Measurements from ENCODE around the gene ATP1A4.
"Not testable (repeated sequence)": the region's sequence is repeated elsewhere in the genome, so short reads cannot be mapped to it uniquely, and the experiment has no call there.

ATP1A4 gene

DNA sequence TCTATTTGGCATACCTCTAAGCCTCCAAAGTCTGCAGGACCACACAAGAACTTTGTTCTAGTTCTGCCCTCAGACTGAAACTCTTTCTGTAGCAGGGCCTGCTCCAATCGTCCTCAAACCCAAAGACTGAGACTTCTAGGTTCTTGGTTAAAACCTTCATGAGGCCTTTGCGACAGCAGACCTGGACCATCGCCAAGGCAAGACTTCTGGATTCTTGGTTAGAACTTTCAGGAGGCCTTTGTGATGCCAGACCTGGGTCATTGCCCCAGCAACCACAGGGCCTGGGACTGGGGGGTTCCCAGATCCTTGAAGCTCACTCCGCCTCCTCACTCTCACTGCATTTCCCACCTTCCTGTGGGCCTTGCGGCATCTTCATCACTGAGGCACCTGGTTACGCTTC, at the start of gene ATP1A4:
TSS of gene ATP1A4 (plus strand) at position 301 of the 400 bp plus-strand sequence. CDS start 438 bp downstream, outside the sequence.
- no peak for DNase-seq

DNA sequence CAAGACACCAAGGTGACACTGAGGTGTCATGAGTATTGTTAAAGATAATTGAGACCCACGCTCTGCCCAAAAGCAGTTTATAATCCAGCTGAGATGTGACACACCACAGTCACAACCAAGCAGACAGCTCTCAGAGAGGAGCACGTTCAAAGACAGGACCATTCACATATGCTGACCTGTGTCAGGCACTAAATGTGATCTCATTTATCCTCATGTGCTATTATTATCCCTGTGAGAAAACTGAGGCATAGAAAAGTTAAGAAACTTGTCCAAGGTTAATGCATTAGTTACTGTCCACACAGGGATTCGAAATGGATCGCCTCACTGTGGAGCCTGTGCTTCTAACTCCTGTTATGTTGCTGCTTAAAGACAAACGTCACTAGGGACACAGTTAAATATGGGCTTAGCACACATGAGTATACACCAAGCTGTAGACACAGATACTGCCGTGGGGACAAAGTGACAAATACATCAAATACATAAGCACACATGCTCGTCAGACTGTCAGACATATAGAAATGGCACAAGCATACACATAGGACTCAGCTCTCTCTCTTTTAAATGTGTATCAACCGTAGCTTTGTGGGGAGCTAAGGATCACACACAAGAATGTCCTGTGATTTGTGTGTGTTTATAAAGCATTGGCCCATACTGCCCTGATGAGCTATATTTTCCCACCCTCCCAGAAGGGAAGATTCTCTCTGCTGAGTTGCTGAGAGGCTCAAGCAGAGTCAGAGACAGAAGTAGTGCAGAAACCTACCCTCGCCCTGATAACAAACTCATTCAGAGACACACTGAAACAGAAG, 49.5 kb upstream of the ATP1A4 start:
- DNase-seq = no peak

DNA sequence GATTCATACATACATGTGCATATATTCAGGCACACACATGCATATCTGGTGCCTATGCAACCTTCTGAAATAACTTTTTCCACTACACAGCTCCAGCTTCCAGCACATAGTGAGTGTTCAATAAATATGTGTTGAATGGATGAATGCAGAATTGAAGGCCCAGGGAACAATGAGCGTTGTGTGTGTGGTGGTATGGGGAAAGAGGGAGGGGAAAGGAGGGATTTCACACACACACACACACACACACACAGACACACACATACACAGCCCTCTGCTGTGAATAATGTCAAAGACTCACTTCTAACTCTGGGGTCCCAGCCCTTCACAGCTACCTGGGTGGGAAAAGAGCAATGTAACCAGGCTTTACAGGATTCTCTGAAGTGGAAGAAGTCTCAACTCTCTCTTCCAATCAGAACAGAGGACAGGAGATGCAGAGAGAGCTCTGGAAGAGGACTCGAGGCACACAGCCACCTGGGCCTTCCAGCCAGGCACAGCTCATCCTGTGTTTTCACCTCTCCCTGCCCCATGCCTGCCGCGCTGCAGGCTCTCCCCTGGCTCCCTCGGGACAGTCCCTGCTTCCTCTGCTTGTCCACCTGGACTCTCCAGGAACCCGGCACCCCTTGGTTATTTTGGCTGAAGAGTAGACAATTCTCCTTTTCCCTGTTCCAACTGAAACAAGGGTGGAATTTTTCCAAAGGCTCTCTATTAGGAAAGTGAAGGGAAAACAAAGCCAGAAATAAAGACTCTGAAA, 47.6 kb upstream of the ATP1A4 start:
- DNase-seq = no peak

DNA sequence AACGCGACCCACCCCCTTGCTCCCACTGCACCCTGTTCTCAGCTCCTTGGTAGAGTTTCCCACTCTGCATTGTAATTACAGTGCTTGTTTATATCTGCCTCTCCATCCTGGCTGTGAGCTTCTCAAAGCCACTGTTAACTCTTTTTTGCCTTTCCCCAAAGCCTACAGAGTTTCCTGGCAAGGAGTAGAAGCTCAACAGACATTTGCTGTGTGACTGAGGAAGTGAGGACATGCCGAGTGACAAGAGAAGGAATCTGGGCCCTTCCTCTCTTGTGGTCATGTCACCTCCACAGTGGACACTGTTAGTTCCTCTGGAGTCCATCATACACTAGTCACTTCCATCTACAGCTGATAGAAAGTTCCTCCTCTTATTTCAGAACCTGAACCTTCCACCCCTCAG, 46.9 kb upstream of the ATP1A4 start:
- no peak for DNase-seq

GRCh38 chr1:160105155-160105554, 46.2 kb upstream of the ATP1A4 start:
- no peak for DNase-seq

GRCh38 chr1:160107512-160107911, 43.9 kb upstream of the ATP1A4 start:
- no peak for DNase-seq

DNA sequence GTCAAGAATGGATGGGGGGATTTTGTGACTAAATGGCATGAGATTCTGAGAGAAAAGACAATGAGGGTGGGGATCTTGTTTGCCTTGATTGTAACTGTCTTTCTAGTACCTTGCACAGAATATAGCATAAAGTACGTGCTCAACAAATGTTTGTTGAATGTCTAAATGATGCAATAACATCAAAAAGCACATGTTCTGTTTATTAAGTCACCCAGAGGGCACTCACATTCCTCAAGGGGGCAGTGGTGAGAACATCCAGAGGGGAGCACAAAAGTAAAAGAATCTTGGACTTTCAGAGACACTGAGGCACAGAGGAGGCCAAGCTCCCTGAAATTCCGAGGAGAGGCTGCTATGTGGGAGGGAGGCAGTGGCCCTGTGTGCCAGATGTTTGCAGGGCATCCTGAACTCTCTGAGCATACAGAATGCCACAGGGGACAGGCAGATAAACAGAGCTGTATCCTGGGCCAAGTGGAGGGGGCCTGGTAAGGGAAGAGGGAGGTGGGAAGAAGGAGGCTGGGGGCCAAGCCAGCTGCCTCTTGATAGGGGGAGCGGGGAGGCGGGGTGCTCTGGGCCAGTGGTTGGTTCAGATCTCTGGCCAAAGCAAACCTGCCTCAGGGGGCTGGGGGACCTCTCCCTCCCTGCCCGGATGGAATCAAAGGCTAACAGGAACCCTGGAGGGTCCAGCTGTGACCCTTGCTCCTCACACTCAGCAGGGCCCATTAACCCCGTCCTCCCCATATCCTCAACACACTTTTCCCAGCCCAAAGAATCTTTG, 42.3 kb upstream of the ATP1A4 start:
- no peak for DNase-seq

- DNase-seq = no peak
These were observed 41.7 kb upstream of the ATP1A4 start for GRCh38 chr1:160109686-160110085.

DNA sequence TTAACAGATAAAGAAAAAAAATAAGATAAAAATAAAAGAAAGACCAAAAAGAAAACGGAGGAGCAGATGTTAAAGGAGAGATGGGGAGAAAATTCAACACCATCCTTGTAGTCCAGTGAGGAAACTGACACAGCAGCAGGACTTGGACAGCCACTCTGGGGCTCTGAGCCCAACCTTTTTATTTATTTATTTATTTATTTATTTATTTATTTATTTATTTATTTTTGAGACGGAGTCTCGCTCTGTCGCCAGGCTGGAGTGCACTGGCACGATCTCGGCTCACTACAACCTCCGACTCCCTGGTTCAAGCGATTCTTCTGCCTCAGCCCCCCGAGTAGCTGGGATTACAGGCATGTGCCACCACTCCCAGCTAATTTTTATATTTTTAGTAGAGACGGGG, 39.9 kb upstream of the ATP1A4 start:
- not testable (repeated sequence) for DNase-seq

DNA sequence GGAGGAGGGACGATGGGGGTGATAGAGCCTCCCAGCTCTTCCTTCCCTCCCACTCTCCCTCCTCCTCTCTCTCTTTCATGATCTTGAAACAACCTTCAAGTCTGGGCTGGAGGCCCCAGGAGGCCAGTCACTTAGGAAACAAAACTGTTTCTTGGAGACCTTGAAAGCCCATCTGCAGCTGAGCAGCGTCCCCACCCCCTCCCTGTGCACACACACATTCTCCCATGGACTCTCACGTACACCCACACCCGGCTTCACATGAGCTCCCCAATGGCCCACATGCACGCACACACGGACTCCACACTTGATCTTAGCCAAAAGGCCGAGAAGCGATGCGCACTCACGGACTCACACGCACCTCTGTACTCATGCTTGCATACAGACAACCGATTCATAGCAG, 39.0 kb upstream of the ATP1A4 start:
- DNase-seq = no peak

- DNase-seq = no peak
These were observed 38.0 kb upstream of the ATP1A4 start for GRCh38 chr1:160113407-160113806.

DNA sequence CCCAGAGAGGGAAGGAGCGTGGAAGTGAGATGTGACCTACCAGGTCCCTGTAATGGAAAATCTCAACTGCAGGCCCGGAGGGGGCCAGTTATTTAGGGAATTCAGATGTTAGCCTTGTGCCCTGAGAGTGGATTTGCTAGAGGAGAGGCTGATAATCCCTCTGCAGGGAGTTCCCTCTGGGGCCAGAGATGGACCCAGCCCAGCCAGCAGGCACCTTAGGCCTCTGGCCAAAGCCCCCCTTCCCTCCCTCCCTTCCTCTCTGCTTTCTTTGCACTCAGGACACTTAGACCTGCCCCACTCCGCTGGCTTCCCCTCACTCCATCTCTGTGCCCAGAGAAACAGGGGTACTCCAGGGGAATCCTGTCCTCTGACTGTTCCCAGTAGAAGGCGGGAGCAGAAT, 37.3 kb upstream of the ATP1A4 start:
- no peak for DNase-seq

DNA sequence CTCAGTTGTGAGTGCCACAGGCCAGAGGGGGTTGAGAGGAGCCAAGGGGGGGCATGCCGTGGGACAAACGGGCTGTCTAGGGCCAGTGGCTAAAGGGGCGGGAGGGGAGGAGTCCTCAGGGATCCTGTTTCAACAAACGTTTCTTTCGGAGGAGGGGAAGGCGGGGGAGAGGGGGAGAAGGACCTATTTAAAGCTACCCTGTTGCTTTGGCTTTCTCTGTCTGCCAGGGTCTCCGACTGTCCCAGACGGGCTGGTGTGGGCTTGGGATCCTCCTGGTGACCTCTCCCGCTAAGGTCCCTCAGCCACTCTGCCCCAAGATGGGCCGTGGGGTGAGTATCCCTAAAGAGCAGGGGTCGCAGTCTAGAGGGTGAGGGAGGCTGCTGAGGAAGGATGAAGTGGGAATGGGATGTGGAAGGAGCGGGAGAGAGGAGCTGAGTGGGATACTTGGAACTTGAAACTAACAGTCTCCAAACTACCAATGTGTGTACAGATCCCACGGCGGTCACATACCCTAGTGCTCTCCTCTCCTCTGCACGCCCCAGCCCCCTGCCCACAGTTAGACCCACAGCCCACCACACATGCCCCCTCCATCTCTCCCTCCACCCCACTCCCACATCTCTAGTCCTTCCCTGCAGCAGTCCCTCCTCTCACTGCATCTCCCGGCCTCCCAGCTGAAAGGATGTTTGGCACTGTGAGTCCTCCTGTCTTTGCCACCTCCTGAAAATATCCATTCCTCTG, 35.7 kb upstream of the ATP1A4 start, which contains the start of gene ATP1A2:
TSS of gene ATP1A2 (plus strand) at position 215 of the 738 bp plus-strand sequence. CDS start at position 318, 103 bp downstream.
- no peak for DNase-seq

GRCh38 chr1:160116283-160117147, 34.9 kb upstream of the ATP1A4 start:
- no peak for DNase-seq

- no peak for DNase-seq
These were observed 34.1 kb upstream of the ATP1A4 start for GRCh38 chr1:160117300-160117699.

- no peak for DNase-seq
These were observed 33.7 kb upstream of the ATP1A4 start for GRCh38 chr1:160117709-160118183.

DNA sequence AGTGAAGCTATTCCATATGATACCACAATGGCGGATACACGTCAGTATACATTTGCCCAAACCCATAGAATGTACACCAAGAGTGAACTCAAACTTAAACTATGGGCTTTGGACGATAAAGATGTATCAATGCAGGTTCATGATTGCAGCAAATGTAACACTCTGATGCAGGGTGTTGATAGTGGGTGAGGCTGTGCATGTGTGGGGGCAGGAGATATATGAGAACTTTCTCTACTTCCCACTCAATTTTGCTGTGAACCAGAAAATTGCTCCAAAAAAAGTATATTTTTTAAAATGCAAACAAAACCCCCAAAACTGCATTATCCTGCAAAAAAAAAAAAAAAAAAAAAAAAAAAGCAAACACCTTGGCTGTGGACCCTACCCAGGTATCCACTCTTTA, 32.5 kb upstream of the ATP1A4 start:
- no peak for DNase-seq

GRCh38 chr1:160120797-160121196, 30.6 kb upstream of the ATP1A4 start:
- no peak for DNase-seq

- DNase-seq = no peak
These were observed 30.0 kb upstream of the ATP1A4 start for GRCh38 chr1:160121388-160121787.

- DNase-seq = no peak
These were observed 28.4 kb upstream of the ATP1A4 start for GRCh38 chr1:160122978-160123495.

- DNase-seq = no peak
These were observed 27.7 kb upstream of the ATP1A4 start for GRCh38 chr1:160123726-160124125.

Measured in NCI-H526 treated with DMSO at 0.1 percent for 48 hours (cell line).